HepG2 (cell line): Measurements from ENCODE around the gene RPP25L.

ENCODE experiments used
- CTCF ChIP-seq: sonication (generic); formaldehyde crosslinking; IDR thresholded peaks from 2 replicates; pipeline ENCODE4 v1.5.0; 2020; ENCODE audit warnings: mild to moderate bottlenecking, missing genetic modification reagents, moderate library complexity
- ELF3 ChIP-seq: IDR thresholded peaks from 2 replicates; pipeline ENCODE4 v1.6.1; 2016; ENCODE audit warnings: missing genetic modification reagents, missing compliant biosample characterization
- GLMP ChIP-seq: sonication (generic); formaldehyde crosslinking; IDR thresholded peaks from 2 replicates; pipeline ENCODE4 v1.9.0; 2021; ENCODE audit warnings: missing genetic modification reagents, mild to moderate bottlenecking, borderline replicate concordance
- JUND ChIP-seq: sonication (generic); formaldehyde crosslinking; IDR thresholded peaks from 2 replicates; pipeline ENCODE4 v1.8.0; 2022; ENCODE audit warnings: mild to moderate bottlenecking, missing genetic modification reagents
- ZFYVE20 ChIP-seq: sonication (generic); formaldehyde crosslinking; IDR thresholded peaks from 2 replicates; pipeline ENCODE4 v1.8.0; 2023; ENCODE audit warnings: low read depth, mild to moderate bottlenecking, moderate library complexity, missing genetic modification reagents, borderline replicate concordance
- ZNF343 ChIP-seq: sonication (generic); formaldehyde crosslinking; IDR thresholded peaks from 2 replicates; pipeline ENCODE4 v1.4.0; 2020; ENCODE audit warnings: mild to moderate bottlenecking, missing genetic modification reagents
- ZNF407 ChIP-seq: sonication (generic); formaldehyde crosslinking; IDR thresholded peaks from one replicate; pipeline ENCODE4 v1.5.1; 2020; ENCODE audit warnings: mild to moderate bottlenecking, missing genetic modification reagents; ENCODE audit errors: not compliant biosample characterization

- no peak for TF ChIP-seq CTCF (CRISPR knock-in tag)
- no peak for TF ChIP-seq ELF3 (CRISPR knock-in tag)
- no peak for TF ChIP-seq ZNF343 (CRISPR knock-in tag)
- no peak for TF ChIP-seq JUND
- TF ChIP-seq ZNF407 (CRISPR knock-in tag) = no peak
- no peak for TF ChIP-seq GLMP (CRISPR knock-in tag)
- TF ChIP-seq ZFYVE20 (CRISPR knock-in tag) = no peak
Observed at GRCh38 chr9:34571481-34571810, 40.5 kb downstream of the RPP25L start.
